Smooth muscle cell (in vitro differentiated cells): ENCODE results near the gene EIF4G3. TPM values are rescaled to one million over a fixed set of nuclear protein-coding genes. Genes with fewer than 3 reads are reported as not detected.
"Not testable (repeated sequence)": the region's sequence is repeated elsewhere in the genome, so short reads cannot be mapped to it uniquely, and the experiment has no call there.

ENCODE experiments used
- DNase-seq: peaks from one replicate; lab custom pipeline; 2025; ENCODE audit not compliant: unreplicated experiment; lab: John Stamatoyannopoulos, UW
- H2AFZ ChIP-seq: fragments of 200-600 bp; sonication (generic); 2 replicates; pipeline ENCODE4 v1.6.0; 2016; ENCODE audit warnings: antibody characterized with exemption, low read depth, mild to moderate bottlenecking
- H3F3A ChIP-seq: fragments of 200-600 bp; sonication (generic); 2 replicates; pipeline ENCODE4 v1.6.0; 2017; ENCODE audit warnings: antibody characterized with exemption, low read depth
- H3K27ac ChIP-seq: fragments of 200-600 bp; sonication (generic); 2 replicates; pipeline ENCODE4 v1.5.1; 2016; ENCODE audit warnings: low read depth, mild to moderate bottlenecking
- H3K27me3 ChIP-seq: fragments of 200-600 bp; sonication (generic); 2 replicates; pipeline ENCODE4 v1.6.1; 2016; ENCODE audit warnings: low read depth, mild to moderate bottlenecking
- H3K36me3 ChIP-seq: fragments of 200-600 bp; sonication (generic); 2 replicates; pipeline ENCODE4 v1.5.1; 2016; ENCODE audit warnings: low read depth
- H3K4me1 ChIP-seq: fragments of 200-600 bp; sonication (generic); 2 replicates; pipeline ENCODE4 v1.5.1; 2016; ENCODE audit warnings: low read depth
- H3K4me2 ChIP-seq: fragments of 200-600 bp; sonication (generic); 2 replicates; pipeline ENCODE4 v1.6.0; 2016; ENCODE audit warnings: mild to moderate bottlenecking
- H3K4me3 ChIP-seq: fragments of 200-600 bp; sonication (generic); 2 replicates; pipeline ENCODE4 v1.5.1; 2016; ENCODE audit warnings: mild to moderate bottlenecking
- H3K79me2 ChIP-seq: fragments of 200-600 bp; sonication (generic); 2 replicates; pipeline ENCODE4 v1.6.0; 2016; ENCODE audit warnings: low read depth, mild to moderate bottlenecking
- H3K9ac ChIP-seq: fragments of 200-600 bp; sonication (generic); 2 replicates; pipeline ENCODE4 v1.6.0; 2016; ENCODE audit warnings: low read depth
- H3K9me3 ChIP-seq: fragments of 200-600 bp; sonication (generic); replicated peaks from 2 replicates; pipeline ENCODE4 v1.5.1; 2016; ENCODE audit warnings: low read depth
- H4K20me1 ChIP-seq: fragments of 200-600 bp; sonication (generic); 2 replicates; pipeline ENCODE4 v1.6.0; 2016; ENCODE audit warnings: low read depth
- WGBS: methylation state at CpG from one replicate; pipeline ENCODE4 v1.1.7; 2016; ENCODE audit warnings: low lambda C conversion rate; 5-methylcytosine and 5-hydroxymethylcytosine counted together
- polyA plus RNA-seq: library from polyadenylated mRNA; unstranded; fragments of >200 nt; fragmentation: Nextera tagmentation; extraction: Ambion mirVana; gene quantifications from 2 replicates; pipeline ENCODE4 v1.2.1, GENCODE V29; 2016
- total RNA-seq: library from RNA; depleted of rRNA; stranded (reverse); fragments of >200 nt; gene quantifications from 2 replicates; pipeline ENCODE4 v1.2.3, GENCODE V29; 2014
- TF ChIP-seq, protein P1 (sequence below): fragments of 200-600 bp; sonication (generic); IDR thresholded peaks from 2 replicates; pipeline ENCODE4 v1.5.1; 2017; ENCODE audit warnings: borderline replicate concordance, mild to moderate bottlenecking, antibody characterized with exemption; ENCODE audit not compliant: insufficient read depth, poor library complexity, severe bottlenecking

EIF4G3 gene
- total and polyA plus RNA-seq, 2 experiments from 2014 or later, result 31.5 to 49.5 TPM

GRCh38 chr1:21212126-21212525 lies 35.4 kb upstream of the EIF4G3 start:
- H3K4me1 ChIP-seq, result no peaks in the 10 kb centered on the region
- 44% methylated on average over 3 of the region's 3 CpGs for WGBS
- no peak overlapping the region for H3K27ac ChIP-seq
- peaks cover 2% of the 10 kb centered on the region for H4K20me1 ChIP-seq
- H3K9ac ChIP-seq, result no peak overlapping the region
- H3K36me3 ChIP-seq, result no peaks in the 10 kb centered on the region
- H3K4me2 ChIP-seq, result no peak overlapping the region
- H3F3A ChIP-seq, result no peaks in the 10 kb centered on the region
- H3K27me3 ChIP-seq, result no peaks in the 10 kb centered on the region
- no peak overlapping the region for H2AFZ ChIP-seq
- H3K79me2 ChIP-seq, result no peaks in the 10 kb centered on the region
- no peak for DNase-seq
- TF ChIP-seq, protein P1, sequence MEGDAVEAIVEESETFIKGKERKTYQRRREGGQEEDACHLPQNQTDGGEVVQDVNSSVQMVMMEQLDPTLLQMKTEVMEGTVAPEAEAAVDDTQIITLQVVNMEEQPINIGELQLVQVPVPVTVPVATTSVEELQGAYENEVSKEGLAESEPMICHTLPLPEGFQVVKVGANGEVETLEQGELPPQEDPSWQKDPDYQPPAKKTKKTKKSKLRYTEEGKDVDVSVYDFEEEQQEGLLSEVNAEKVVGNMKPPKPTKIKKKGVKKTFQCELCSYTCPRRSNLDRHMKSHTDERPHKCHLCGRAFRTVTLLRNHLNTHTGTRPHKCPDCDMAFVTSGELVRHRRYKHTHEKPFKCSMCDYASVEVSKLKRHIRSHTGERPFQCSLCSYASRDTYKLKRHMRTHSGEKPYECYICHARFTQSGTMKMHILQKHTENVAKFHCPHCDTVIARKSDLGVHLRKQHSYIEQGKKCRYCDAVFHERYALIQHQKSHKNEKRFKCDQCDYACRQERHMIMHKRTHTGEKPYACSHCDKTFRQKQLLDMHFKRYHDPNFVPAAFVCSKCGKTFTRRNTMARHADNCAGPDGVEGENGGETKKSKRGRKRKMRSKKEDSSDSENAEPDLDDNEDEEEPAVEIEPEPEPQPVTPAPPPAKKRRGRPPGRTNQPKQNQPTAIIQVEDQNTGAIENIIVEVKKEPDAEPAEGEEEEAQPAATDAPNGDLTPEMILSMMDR, result no peak
- H3K9me3 ChIP-seq, result no peaks in the 10 kb centered on the region
- H3K4me3 ChIP-seq, result no peak overlapping the region

DNA sequence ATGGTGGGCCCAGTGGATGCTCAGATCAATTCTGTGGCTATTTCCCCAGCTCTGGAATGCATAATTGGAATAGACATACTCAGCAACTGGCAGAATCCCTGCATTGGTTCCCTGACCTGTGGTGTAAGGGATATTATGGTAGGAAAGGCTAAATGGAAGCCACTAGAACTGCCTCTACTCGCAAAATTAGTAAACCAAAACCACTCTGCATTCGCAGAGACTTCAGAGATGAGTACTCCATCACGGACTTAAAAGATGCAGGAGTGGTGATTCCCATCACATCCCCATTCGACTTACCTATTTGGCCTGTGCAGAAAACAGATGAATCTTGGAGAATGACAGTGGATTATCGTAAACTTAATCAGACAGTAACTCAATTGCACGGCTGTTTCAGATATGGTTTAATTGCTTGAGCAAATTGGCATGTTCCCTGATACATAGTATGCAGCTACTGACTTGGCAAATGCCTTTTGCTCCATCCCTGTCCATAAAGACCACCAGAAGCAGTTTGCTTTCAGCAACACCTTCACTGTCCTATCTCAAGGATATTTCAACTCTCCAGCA lies 31.5 kb upstream of the EIF4G3 start:
- not testable (repeated sequence) for H3K36me3 ChIP-seq, H3K9me3 ChIP-seq, H3K27ac ChIP-seq, H3K79me2 ChIP-seq, H3K4me1 ChIP-seq, H4K20me1 ChIP-seq, H3K9ac ChIP-seq, H2AFZ ChIP-seq, H3F3A ChIP-seq, H3K4me3 ChIP-seq, H3K4me2 ChIP-seq, DNase-seq, H3K27me3 ChIP-seq
- WGBS, result 92% methylated on average over 6 of the region's 6 CpGs

DNA sequence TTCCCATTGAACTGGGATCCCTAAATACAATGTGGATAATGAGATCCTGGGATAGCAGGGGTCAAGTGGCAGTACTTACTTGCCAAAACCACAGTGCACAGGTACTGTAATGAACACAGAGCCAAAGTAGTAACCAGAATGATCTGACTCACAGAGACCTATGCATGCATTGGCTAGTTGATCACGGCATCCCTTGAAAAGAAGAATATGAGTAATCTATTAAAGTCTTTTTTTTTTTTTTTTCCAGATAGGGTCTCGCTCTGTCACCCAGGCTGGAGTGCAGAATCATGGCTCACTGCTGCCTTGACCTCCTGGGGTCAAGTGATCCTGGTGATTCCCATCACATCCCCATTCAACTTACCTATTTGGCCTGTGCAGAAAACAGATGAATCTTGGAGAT lies 29.4 kb upstream of the EIF4G3 start:
- no peak overlapping the region for H3K27ac ChIP-seq
- H3K79me2 ChIP-seq, result no peaks in the 10 kb centered on the region
- H2AFZ ChIP-seq, result no peak overlapping the region
- H3F3A ChIP-seq, result no peaks in the 10 kb centered on the region
- no peaks in the 10 kb centered on the region for H4K20me1 ChIP-seq
- H3K9me3 ChIP-seq, result no peaks in the 10 kb centered on the region
- TF ChIP-seq, protein P1, result no peak
- DNase-seq, result no peak
- no peak overlapping the region for H3K4me3 ChIP-seq
- H3K4me1 ChIP-seq, result no peaks in the 10 kb centered on the region
- H3K9ac ChIP-seq, result no peak overlapping the region
- H3K36me3 ChIP-seq, result no peaks in the 10 kb centered on the region
- 77% methylated on average over 2 of the region's 2 CpGs for WGBS
- H3K27me3 ChIP-seq, result no peaks in the 10 kb centered on the region
- no peak overlapping the region for H3K4me2 ChIP-seq

DNA sequence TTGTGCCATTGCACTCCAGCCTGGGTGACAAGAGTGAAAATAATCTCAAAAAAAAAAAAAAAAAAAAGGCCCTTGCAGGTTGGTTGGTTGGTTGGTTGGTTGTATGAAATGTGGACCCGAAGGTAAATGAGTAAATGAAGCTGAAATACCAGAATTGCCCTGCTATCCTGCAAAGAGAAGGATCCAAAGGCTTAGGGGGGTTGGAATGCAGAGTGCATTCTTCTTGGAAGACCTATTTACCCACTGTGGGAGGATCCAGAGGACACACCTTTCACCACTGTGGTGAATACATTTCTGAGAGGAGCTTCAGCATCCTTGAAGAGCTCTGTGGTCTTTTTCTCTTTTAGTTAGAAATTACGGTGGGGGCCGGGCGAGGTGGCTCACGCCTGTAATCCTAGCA lies 28.7 kb upstream of the EIF4G3 start:
- H3K9ac ChIP-seq, result no peak overlapping the region
- WGBS, result 91% methylated on average over 5 of the region's 5 CpGs

More for the DNA sequence above, 28.7 kb upstream of the EIF4G3 start:
- TF ChIP-seq, protein P1, result no peak
- Histone ChIP-seq H3K27ac (no peak overlapping the region), H2AFZ (no peak overlapping the region), H3K4me3 (no peak overlapping the region), H3K4me1 (no peaks in the 10 kb centered on the region), H3F3A (no peaks in the 10 kb centered on the region), H3K27me3 (no peaks in the 10 kb centered on the region), H3K4me2 (no peak overlapping the region), H3K9me3 (no peaks in the 10 kb centered on the region), H3K79me2 (no peaks in the 10 kb centered on the region), H3K36me3 (no peaks in the 10 kb centered on the region), H4K20me1 (no peaks in the 10 kb centered on the region)
- DNase-seq, result no peak
